Stimulated activated CD8-positive, alpha-beta memory T cell treated with anti-CD3 and anti-CD28 coated beads, Interleukin-2, amount 100 ng/mL, for 48 hours (primary cell): ENCODE results near the gene SDR42E1.
"Not testable (repeated sequence)": the region's sequence is repeated elsewhere in the genome, so short reads cannot be mapped to it uniquely, and the experiment has no call there.

Source experiments
- DNase-seq, 2 donors: peaks; one replicate each; pipeline ENCODE4 v3.0.0-alpha.2; 2020; ENCODE audit warnings: low read depth in 2 of 2

The SDR42E1 gene

DNA sequence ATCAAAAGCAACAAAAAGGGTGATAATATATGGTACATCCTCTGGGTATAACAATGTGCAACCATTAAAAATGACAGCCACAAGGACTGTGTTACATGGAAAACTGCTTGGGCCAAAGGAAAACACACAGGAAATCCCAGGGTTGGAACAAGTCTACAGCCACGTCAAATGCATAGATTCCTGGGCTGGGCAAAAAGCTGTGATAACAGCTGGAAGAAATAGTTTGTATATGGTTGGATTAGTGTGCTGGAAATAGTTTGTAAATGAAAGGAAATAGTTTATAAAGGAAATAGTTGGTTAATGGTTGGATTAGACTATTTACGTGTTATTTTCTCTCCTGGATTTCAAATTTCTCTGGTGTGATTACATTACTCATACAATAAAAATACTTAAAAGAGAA lies 26.4 kb upstream of the SDR42E1 start:
- DNase-seq: no peak

- DNase-seq: no peak
Observed at GRCh38 chr16:82037251-82037650, 26.0 kb upstream of the SDR42E1 start.

DNA sequence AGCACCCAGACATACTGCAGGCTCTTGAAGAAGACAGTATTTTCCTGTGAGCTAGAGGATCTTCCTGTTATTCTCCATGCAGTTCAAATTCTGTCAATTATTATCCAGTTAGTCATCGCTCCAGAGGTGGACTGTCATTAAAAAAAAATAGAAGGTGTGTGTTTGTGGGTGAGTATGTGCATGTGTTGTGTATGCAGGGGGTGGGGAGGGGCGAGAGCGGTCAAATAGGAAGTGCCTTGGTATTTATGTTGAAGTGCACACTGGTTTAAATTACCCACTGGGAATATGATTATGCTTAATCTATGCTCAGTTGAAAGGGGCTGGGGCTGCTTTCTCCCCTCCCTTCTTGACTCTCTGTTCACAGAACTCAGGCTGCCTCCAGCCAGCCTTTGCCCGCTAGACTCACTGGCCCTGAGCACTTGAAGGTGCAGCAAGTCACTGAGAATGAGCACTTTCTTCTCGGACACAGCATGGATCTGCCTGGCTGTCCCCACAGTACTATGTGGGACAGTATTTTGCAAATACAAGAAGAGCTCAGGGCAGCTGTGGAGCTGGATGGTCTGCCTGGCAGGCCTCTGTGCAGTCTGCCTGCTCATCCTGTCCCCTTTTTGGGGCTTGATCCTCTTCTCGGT lies 23.8 kb upstream of the SDR42E1 start, which contains the start of gene HSD17B2:
Gene HSD17B2 (plus strand): TSS at position 273 of the 632 bp plus-strand sequence. CDS start 172 bp downstream, at position 445.
- no peak for DNase-seq

DNA sequence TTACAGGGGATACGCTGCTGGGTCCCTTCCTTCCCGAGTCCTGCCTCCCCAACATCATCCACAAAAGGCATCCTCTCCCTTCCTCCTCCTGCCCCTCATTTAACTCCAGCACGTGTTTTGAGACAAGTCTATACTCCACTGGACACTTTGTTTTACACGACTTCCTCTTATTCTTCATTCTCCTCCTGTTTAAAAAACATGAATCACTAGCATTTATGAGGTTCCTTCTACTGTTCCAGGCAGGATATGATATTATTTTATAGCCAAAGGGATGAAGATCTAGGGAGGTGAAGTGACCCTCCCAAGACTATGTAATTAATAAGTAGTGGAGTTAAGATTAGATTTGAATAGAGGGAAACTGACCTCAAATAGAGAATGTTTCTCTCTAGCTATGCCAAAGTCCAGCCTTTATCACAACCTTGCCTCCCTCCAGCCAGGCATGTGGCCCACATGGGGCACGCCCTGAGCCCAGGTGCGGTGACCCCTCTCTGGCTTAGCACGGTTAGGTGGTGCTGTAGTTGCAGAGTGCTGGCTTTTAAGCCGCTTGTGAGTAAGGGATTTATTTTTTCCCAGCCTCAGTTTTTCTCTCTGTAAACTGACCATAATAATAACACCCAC lies 22.5 kb upstream of the SDR42E1 start:
- no peak for DNase-seq

DNA sequence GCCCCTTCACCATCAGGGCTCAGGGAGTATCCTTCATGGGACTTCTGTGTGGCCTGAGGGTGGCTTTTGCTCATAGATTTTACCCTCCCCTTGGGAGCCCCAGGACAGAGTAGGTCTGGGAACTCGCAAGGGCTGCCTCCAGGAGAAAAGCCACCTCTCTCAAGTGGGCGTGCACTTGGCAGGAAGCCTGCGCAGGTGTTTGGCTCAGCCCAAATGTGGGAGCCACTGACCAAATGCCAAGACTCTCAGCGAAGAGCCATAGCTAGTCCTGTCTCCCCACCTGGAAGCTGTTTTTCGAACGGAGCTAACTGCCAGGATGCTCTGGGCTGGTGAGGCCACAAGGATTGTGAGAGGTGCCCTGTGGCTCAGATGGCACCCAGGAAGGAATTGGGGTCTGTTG lies 21.7 kb upstream of the SDR42E1 start:
- DNase-seq: no peak

DNA sequence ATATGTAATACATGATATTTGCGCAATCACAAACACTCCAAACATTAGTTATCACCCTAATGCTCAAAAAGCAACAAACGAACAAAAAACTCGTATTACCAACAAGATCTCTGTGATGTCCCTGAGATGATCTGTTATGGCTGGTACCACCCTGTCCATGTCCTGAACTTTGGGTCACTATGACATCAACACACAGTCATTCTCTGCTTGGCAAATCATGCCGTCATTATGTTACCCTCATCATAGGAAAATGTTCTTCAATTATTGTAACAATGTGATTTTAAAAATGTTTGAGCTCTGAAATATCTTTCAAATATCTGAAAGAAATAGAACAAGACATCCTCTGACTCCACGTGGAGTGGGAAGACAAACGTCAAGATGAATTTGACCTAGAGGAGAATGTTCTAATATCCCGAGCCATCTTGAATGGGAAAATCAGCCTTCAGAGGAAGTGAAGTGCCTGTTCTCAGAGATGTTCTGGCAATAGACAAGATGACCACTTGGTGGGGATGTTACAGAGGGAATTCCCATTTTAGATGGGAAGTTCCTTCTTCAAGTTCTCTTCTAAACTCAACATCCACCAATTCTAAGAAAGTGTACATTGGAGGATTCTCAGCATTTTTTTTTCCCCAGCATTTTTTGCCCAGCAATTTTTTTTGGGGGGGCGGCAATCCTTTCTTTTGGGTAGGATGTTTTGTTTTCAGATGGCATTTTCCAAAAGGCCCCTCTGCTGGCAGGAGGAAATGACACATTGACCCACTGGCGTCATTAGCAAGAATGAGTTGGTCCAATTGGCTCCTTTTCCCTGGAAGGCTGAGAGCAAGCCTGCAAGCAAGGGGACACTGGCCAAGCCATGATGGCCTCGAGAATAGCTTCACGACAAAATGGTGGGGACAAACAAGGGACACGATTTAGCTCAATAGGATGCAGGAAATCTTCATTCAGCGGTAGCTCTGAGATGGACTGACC lies 20.1 kb upstream of the SDR42E1 start:
- no peak for DNase-seq

DNA sequence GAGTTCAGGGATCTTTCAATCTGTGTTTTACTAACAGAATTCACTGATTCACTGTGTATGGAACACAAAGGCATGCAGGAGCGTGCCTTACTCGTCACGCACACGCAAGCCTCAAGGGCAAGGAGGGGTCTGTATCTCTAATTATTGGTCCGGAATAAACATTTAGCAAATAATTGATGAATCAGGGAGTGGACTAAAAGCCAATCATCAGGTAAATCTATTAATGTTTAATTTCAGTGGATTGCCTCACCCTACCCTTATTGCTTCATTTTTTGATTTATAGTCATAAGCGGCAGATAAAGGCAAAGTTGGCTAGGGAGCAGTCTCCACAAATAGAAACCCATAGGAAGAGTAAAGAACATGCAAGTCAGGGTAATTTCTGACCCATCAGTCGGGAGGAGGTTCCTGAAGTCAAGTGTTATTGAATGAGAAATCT lies 16.4 kb upstream of the SDR42E1 start:
- no peak for DNase-seq

- DNase-seq: no peak
Observed at GRCh38 chr16:82024883-82025282, 13.6 kb upstream of the SDR42E1 start.

DNA sequence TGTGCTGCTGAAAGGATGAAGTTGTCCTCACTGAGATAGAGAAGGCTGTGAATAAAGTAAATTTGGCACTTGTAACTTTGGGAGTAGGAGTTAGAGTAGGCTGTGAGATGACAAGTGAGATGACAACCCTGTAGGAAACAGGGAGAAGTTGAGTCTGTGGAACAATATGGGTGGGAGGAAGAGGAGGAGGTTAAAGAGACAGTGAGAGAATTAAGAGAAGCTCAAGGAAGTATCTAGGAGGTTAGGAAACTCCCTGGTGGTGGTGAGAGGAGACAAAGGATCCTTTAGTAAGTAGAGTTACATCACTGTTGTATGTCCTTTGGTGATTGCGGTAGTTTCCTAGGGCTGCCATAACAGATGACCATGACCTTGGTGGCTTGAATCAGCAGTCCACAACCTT lies 13.0 kb upstream of the SDR42E1 start:
- no peak for DNase-seq

DNA sequence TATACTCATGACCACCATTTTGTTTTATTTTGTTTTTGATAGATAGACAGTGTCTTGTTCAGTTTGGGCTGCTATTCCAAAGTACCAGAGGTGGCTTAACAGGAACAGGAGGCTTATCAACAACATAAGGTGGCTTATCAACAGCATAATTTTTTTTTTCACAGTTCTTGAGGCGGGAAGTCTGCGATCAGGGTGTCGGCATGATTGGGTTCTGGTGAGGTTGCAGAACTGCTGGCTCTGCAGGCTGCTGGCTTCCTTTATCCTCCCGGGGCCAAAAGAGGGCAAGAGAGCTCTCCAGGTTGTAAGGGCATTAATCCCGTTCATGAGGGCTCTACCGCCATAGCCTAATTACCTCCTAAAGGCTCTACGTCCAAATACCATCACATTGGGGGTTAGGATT lies 11.9 kb upstream of the SDR42E1 start:
- DNase-seq: no peak

DNA sequence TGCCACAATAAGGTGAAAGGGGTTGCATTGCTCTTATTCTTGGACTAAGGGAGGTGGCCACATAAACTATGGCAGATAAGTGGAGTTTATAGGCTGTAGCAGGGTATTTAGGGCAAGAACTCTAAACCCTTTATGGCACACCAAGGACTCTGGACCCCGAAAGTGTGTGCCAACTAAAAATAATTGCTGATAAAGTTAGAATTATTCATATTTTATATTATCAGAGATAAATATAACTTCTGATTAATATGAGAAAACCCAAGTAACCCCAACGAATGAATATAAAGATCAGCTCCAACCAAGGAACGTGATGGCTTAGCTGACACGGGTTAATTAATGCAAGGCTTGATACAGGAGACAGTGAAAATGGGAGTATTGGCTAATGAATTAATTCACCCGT lies 8.8 kb upstream of the SDR42E1 start:
- DNase-seq: no peak

DNA sequence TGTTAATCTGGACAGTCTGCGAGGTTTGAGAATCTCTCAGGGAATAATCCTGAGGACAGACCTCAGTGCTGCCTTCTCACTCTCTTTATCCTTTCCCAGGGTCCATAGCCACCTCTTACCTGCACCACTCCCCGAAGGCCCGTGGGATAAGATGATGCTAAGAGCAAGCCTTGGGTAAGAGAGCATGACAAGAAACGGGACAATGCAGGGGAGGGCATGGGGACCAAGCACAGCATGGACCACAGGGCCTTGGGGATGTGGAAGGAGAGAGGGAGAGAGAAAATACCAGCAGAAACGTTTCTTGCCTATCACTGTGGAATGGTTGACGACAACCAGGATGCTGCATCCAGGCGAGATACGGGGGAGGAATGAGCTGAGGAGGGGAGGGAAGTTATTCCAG lies 8.3 kb upstream of the SDR42E1 start:
- DNase-seq: no peak

GRCh38 chr16:82017911-82018568 lies 6.8 kb upstream of the SDR42E1 start:
- no peak for DNase-seq

- DNase-seq: no peak
Observed at GRCh38 chr16:82016964-82017363, 5.7 kb upstream of the SDR42E1 start.

- no peak for DNase-seq
Observed at GRCh38 chr16:82016263-82016662, 5.0 kb upstream of the SDR42E1 start.

DNA sequence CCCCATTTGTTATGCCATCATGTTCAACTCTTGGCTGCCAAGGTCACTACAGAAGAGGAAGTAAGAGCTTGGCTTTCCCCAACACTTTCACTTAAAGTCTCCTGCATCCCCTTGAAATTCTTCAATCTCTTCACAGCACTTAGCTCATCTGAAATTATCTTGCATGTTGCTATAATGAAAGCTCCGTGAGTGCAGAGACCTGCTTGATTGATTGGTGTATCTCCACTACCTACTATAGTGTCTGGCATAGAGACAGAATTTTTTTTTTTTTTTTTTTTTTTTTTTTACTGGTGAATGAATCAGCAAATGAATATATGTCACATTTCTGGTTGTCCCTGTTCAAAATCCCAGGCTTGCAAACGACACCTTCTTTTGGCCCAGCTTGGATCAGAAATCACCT lies 1.9 kb upstream of the SDR42E1 start:
- no peak for DNase-seq

DNA sequence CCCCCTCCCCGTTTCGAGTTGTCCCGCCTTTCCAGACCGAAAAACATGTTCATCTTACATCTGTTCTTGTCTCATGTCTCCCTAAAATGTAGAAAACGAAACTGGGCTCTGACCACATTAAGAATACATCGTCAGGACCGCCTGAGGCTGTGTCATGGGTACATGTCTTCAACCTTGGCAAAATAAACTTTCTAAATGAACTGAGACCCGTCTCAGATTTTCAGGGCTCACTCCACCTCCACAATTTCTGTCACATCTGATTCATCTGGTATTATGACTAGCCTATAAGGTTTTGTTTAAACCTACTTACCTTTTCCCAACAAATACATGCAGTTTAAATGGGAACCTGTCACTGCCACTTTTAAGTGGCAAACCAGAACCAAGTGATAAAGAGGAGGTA lies 621 bp downstream of the SDR42E1 start:
- no peak for DNase-seq

GRCh38 chr16:82009789-82010188 lies 1.5 kb downstream of the SDR42E1 start:
- not testable (repeated sequence) for DNase-seq

DNA sequence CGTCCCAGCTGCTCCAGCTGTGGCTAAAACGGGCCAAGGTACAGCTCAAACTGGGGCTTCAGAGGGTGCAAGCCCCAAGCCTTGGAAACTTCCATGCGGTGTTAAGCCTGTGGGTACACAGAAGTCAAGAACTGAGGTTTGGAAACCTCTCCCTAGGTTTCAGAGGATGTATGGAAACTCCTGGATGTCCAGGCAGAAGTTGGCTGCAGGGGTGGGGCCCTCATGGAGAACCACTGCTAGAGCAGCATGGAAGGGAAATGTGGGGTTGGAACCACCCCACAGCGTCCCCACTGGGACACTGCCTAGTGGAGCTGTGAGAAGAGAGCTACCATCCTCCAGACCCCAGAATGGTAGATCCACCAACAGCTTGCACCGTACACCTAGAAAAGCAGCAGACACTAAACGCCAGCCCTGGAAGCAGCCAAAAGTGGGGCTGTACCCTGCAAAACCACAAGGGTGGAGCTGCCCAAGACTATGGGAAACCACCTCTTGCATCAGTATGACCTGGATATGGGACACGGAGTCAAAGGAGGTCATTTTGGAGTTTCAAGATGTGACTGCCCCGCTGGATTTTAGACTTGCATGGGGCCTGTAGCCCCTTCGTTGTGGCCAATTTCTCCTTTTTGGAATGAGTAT lies 2.2 kb downstream of the SDR42E1 start:
- DNase-seq: no peak

GRCh38 chr16:82007189-82007588 lies 4.1 kb downstream of the SDR42E1 start:
- no peak for DNase-seq

- no peak for DNase-seq
Observed at GRCh38 chr16:82006036-82006435, 5.2 kb downstream of the SDR42E1 start.
